Nephron progenitor cell (in vitro differentiated cells): Measurements from ENCODE around the gene SCRN2.

Experiments
- DNase-seq: peaks from one replicate; pipeline ENCODE4 v3.0.0; 2021
- H3K27ac Mint-ChIP-seq: 2 replicates; pipeline ENCODE4 v1.8.0; 2021; ENCODE audit warnings: mild to moderate bottlenecking, moderate library complexity, mixed read lengths
- H3K27me3 Mint-ChIP-seq: 2 replicates; pipeline ENCODE4 v1.8.0; 2021; ENCODE audit warnings: mild to moderate bottlenecking, low read depth, mixed read lengths; ENCODE audit not compliant: poor library complexity
- H3K36me3 Mint-ChIP-seq: 2 replicates; pipeline ENCODE4 v1.8.0; 2021; ENCODE audit warnings: low read depth, mixed read lengths
- H3K4me1 Mint-ChIP-seq: 2 replicates; pipeline ENCODE4 v1.8.0; 2021; ENCODE audit warnings: mixed read lengths
- H3K4me3 Mint-ChIP-seq: 2 replicates; pipeline ENCODE4 v1.8.0; 2021; ENCODE audit warnings: mild to moderate bottlenecking, moderate library complexity, mixed read lengths
- H3K9me3 Mint-ChIP-seq: 2 replicates; pipeline ENCODE4 v1.8.0; 2021; ENCODE audit warnings: mild to moderate bottlenecking, moderate library complexity, mixed read lengths
- TF ChIP-seq, protein P1 (sequence below): fragments of 200-600 bp; sonication (generic); IDR thresholded peaks from 2 replicates; pipeline ENCODE4 v1.5.0; 2021; ENCODE audit warnings: antibody characterized with exemption

SCRN2 gene

GRCh38 chr17:47864791-47865216, 23.7 kb upstream of the SCRN2 start:
- Mint-ChIP-seq H3K27me3 (peaks cover 12% of the 10 kb centered on the region), H3K9me3 (no peaks in the 10 kb centered on the region), H3K27ac (peak overlapping the region; percentile 74), H3K4me3 (peak overlapping the region; percentile 18), H3K4me1 (peaks cover 80% of the 10 kb centered on the region), H3K36me3 (no peaks in the 10 kb centered on the region)
- DNase-seq: no peak
- TF ChIP-seq, protein P1, sequence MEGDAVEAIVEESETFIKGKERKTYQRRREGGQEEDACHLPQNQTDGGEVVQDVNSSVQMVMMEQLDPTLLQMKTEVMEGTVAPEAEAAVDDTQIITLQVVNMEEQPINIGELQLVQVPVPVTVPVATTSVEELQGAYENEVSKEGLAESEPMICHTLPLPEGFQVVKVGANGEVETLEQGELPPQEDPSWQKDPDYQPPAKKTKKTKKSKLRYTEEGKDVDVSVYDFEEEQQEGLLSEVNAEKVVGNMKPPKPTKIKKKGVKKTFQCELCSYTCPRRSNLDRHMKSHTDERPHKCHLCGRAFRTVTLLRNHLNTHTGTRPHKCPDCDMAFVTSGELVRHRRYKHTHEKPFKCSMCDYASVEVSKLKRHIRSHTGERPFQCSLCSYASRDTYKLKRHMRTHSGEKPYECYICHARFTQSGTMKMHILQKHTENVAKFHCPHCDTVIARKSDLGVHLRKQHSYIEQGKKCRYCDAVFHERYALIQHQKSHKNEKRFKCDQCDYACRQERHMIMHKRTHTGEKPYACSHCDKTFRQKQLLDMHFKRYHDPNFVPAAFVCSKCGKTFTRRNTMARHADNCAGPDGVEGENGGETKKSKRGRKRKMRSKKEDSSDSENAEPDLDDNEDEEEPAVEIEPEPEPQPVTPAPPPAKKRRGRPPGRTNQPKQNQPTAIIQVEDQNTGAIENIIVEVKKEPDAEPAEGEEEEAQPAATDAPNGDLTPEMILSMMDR: no peak

- peak overlapping the region; percentile 49 for H3K27ac Mint-ChIP-seq
- no peaks in the 10 kb centered on the region for H3K36me3 Mint-ChIP-seq
- peaks cover 21% of the 10 kb centered on the region for H3K27me3 Mint-ChIP-seq
- TF ChIP-seq, protein P1: no peak
- H3K4me3 Mint-ChIP-seq: no peak overlapping the region
- peaks cover 82% of the 10 kb centered on the region for H3K4me1 Mint-ChIP-seq
- H3K9me3 Mint-ChIP-seq: no peaks in the 10 kb centered on the region
- DNase-seq: no peak
These were observed 21.8 kb upstream of the SCRN2 start for GRCh38 chr17:47862621-47863440.

GRCh38 chr17:47860386-47860785, 19.3 kb upstream of the SCRN2 start:
- Mint-ChIP-seq H3K4me3 (peak overlapping the region; percentile 31), H3K4me1 (peaks cover 82% of the 10 kb centered on the region), H3K27me3 (peaks cover 25% of the 10 kb centered on the region), H3K27ac (no peak overlapping the region), H3K36me3 (no peaks in the 10 kb centered on the region), H3K9me3 (no peaks in the 10 kb centered on the region)
- peak; percentile 74 for DNase-seq
- TF ChIP-seq, protein P1: no peak

- Mint-ChIP-seq H3K36me3 (no peaks in the 10 kb centered on the region), H3K9me3 (no peaks in the 10 kb centered on the region), H3K4me3 (no peak overlapping the region), H3K4me1 (peaks cover 87% of the 10 kb centered on the region), H3K27me3 (peaks cover 46% of the 10 kb centered on the region), H3K27ac (no peak overlapping the region)
- DNase-seq: no peak
- TF ChIP-seq, protein P1: no peak
These were observed 16.7 kb upstream of the SCRN2 start for GRCh38 chr17:47857551-47858455.

GRCh38 chr17:47856830-47857229, 15.8 kb upstream of the SCRN2 start:
- Mint-ChIP-seq H3K4me3 (no peak overlapping the region), H3K27me3 (peaks cover 56% of the 10 kb centered on the region), H3K27ac (no peak overlapping the region), H3K36me3 (no peaks in the 10 kb centered on the region), H3K4me1 (peaks cover 92% of the 10 kb centered on the region), H3K9me3 (no peaks in the 10 kb centered on the region)
- DNase-seq: no peak
- TF ChIP-seq, protein P1: no peak
